GM10266 (cell line): Measurements from ENCODE around the gene NAB2.
"Not testable (repeated sequence)": the region's sequence is repeated elsewhere in the genome, so short reads cannot be mapped to it uniquely, and the experiment has no call there.

Source experiments
- DNase-seq: peaks from one replicate; pipeline ENCODE4 v3.0.0; 2012; ENCODE audit errors: extremely low spot score
- TF ChIP-seq, protein P1 (sequence below): IDR thresholded peaks from 2 replicates; pipeline ENCODE4 v1.5.1; 2012; ENCODE audit warnings: mild to moderate bottlenecking, low read depth; ENCODE audit not compliant: control insufficient read depth, insufficient read depth; ENCODE audit errors: missing control alignments

The NAB2 gene

DNA sequence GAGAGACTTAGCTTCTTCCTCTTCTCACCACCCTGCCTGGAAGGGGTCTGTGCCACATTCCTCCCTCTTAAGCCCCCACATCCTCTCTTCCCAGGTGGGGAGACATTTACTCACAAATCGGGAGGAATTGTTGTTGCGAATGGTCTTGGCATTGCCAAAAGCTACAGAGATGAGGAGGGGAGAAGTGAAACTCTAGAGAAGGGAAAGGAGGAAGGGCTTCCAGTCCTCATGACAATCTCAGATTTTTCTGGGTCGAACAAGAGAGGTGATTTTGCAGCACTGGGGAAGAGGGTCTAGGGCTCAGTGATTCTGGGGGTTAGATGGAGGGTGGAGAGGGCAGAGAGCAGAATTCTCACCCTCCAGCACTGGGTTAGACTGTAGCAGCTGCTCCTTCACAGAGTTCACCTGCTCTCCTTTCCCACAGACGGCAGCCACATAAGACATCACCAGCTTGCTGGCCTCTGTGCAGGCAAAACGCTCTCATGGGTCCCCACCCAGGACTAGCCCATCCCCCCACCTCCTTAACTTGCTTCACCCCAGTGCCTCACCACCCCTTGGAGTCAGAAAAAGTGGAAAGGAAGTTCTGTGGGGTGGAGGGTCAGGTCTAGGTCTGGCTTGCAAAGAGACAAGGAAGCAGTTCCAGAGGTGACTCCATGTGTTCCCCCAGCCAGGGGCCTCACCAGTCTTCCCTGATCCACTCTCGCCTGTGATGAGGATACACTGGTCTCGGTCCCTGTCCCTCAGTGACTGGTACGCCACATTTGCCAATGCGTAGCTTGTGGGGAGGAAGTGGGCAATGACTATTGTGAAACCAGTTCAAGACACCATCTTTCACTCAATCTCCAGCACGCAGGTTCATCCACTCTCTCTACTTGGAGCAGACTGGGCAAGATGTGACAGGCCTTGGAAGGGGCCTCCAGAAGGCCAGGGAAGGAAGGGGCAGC lies 41.7 kb upstream of the NAB2 start:
- TF ChIP-seq, protein P1, sequence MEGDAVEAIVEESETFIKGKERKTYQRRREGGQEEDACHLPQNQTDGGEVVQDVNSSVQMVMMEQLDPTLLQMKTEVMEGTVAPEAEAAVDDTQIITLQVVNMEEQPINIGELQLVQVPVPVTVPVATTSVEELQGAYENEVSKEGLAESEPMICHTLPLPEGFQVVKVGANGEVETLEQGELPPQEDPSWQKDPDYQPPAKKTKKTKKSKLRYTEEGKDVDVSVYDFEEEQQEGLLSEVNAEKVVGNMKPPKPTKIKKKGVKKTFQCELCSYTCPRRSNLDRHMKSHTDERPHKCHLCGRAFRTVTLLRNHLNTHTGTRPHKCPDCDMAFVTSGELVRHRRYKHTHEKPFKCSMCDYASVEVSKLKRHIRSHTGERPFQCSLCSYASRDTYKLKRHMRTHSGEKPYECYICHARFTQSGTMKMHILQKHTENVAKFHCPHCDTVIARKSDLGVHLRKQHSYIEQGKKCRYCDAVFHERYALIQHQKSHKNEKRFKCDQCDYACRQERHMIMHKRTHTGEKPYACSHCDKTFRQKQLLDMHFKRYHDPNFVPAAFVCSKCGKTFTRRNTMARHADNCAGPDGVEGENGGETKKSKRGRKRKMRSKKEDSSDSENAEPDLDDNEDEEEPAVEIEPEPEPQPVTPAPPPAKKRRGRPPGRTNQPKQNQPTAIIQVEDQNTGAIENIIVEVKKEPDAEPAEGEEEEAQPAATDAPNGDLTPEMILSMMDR: no peak
- DNase-seq: no peak

DNA sequence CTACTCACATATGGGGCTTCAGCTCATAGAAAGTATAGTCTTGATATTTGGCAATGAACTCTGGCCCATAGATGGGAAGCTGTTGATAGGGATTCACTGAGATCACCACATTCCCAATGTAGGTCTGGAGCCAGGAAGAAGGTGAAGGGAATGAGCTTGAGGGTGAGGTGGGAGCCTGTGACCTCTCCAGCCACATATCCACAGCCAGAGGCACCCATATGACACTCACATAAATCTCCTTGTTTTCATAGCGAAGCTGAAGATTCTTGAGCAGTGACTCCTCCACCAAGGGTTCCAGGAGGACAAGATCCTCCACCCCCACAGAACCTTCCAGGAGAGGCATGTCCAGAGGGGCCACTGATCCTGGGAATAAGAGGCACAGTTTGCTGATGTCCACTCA lies 40.9 kb upstream of the NAB2 start:
- DNase-seq: no peak
- TF ChIP-seq, protein P1: no peak

DNA sequence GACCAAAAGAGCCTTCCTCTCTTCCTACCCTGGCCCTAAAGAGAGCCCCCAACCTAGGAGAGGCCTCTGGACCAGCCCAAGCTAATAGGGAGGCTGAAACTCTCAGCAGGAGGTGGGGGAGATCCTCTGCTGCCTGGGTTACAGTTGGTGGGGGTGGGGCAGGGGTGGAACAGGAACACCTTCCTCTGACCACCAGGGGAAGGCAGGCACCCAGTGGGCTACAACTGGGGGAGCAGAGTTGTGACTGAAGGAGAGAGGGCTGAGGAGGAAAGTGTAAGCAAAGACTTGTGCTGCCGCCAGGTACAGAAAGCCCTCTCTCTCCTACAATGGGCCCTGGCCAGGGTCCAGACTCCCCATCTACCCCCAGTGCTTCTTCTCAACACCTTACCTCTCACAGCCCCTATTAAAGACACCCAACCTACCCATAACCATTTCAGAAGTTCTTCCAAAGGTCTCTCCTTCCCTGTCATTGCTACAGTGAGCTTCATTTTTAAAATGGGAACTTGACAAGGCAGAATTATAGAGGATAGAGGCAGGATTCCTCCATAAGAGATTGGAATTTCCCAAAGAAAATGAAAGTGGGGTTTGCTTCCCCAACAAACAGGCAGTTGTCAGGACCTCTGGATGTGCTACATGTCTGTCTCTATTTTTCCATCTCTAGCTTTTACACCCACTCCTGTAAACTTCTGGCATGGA lies 40.3 kb upstream of the NAB2 start:
- DNase-seq: no peak
- TF ChIP-seq, protein P1: no peak

DNA sequence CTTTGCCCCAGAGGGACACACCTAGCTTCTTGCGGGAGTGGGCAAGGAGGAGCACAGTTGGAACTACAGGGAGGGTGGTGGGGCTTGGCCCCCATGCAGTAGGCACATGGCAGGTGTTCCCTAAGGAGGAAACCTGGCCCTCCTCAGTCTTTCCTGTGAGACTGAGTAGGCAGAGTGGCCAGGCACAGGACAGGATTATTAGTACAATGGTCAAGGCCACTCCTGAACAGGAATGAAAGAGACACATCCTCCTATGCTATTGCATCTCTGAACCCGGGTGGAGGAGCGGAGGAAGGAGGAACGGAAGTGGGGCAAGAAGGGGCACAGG lies 39.8 kb upstream of the NAB2 start:
- no peak for DNase-seq
- TF ChIP-seq, protein P1: no peak

DNA sequence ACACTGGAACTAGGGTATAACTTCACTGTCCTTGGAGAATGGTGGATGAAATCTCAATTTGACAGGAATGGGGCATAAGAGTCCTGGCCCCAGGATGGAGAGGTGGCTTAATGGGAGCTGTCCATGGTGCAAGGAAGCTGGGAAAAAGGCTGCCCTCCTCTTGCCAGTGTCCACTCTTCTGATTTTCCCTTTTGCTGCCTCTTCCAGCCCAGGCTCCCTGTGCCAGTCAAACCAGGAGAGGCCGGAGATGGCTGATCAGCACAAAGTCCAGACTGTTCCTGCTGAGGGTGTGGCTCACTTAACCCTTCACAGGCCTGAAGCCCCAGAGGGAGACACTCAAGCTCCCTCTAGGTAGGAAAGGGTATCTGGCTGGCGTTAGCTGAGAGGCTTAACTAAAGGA lies 39.0 kb upstream of the NAB2 start, which contains the start of gene MYO1A:
TSS of gene MYO1A (minus strand) at position 240 of the 400 bp plus-strand sequence. CDS start 1,806 bp downstream, outside the sequence.
- no peak for DNase-seq

DNA sequence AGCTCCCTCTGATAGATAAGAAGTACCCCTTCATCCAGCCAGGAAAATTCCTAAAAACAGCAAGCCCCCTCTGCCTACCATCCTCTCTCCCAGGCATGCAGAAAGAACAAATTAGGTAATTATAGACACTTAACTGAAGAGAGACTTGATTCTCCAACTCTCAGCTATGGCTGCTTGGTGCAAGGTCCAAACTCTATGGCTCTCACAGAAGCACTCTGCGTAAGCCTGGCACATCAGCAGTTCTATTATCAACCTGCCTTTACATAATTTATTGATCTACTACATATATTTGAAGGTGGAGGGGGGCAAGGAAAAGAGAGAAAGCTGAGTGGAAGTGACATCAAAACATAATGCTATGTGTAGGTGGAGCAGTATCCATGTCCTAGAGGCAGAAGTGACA lies 37.9 kb upstream of the NAB2 start:
- DNase-seq: no peak
- TF ChIP-seq, protein P1: no peak

More for the DNA sequence above, 39.0 kb upstream of the NAB2 start, which contains the start of gene MYO1A:
- TF ChIP-seq, protein P1: no peak

DNA sequence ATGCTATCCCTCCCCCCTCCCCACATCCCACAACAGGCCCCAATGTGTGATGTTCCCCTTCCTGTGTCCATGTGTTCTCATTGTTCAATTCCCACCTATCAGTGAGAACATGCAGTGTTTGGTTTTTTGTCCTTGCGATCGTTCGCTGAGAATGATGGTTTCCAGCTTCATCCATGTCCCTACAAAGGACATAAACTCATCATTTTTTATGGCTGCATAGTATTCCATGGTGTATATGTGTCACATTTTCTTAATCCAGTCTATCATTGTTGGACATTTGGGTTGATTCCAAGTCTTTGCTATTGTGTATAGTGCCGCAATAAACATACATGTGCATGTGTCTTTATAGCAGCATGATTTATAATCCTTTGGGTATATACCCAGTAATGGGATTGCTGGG lies 35.8 kb upstream of the NAB2 start:
- DNase-seq: not testable (repeated sequence)

DNA sequence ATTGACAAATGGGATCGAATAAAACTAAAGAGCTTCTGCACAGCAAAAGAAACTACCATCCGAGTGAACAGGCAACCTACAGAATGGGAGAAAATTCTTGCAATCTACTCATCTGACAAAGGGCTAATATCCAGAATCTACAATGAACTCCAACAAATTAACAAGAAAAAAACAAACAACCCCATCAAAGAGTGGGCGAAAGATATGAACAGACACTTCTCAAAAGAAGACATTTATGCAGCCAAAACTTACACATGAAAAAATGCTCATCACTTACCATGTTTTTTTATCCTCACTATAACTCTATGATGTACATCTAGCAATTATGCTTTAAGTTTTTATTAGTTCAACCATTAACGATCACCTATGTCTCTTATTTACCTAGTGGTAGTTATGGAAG lies 35.0 kb upstream of the NAB2 start:
- DNase-seq: not testable (repeated sequence)
